Liver (tissue), 3 donors: ENCODE data around the gene TBCD.

Source experiments
- CTCF ChIP-seq: fragments of 150-350 bp; IDR thresholded peaks from 2 replicates; pipeline ENCODE4 v1.5.1; 2017; ENCODE audit warnings: improper control_type of control experiment, low read depth, low read length; ENCODE audit not compliant: missing input control
- EGR1 ChIP-seq, 2 donors: IDR thresholded peaks; 2 replicates each; pipeline ENCODE4 v1.6.1; 2016 to 2018; ENCODE audit warnings: antibody characterized with exemption in 2 of 2, low read depth in 2 of 2
- JUND ChIP-seq, 2 donors: IDR thresholded peaks; 2 replicates each; pipeline ENCODE4 v1.6.1; 2016; ENCODE audit warnings: antibody characterized with exemption in 2 of 2
- MAX ChIP-seq: IDR thresholded peaks from 2 replicates; pipeline ENCODE4 v1.6.1; 2016; ENCODE audit warnings: antibody characterized with exemption
- NR2F2 ChIP-seq: IDR thresholded peaks from 2 replicates; pipeline ENCODE4 v1.6.1; 2016; ENCODE audit warnings: antibody characterized with exemption
- REST ChIP-seq: IDR thresholded peaks from 2 replicates; pipeline ENCODE4 v1.6.1; 2016; ENCODE audit warnings: antibody characterized with exemption, mild to moderate bottlenecking
- SP1 ChIP-seq: IDR thresholded peaks from 2 replicates; pipeline ENCODE4 v1.6.1; 2018; ENCODE audit warnings: antibody characterized with exemption, mild to moderate bottlenecking
- TAF1 ChIP-seq: conservative IDR thresholded peaks from 2 replicates; pipeline ENCODE4 v1.6.1; 2016; ENCODE audit warnings: antibody characterized with exemption, mild to moderate bottlenecking
- donor health status: healthy.
- donor health status: healthy.

GRCh38 chr17:82914375-82914774 lies 162.5 kb downstream of the TBCD start:
- no peak for TF ChIP-seq REST
- TF ChIP-seq SP1, result no peak
- TF ChIP-seq JUND (IDR thresholded peaks at IDR 0.05), result no peak
- TF ChIP-seq CTCF, result no peak
- no peak for TF ChIP-seq MAX
- no peak for TF ChIP-seq EGR1 (IDR thresholded peaks at IDR 0.05; ENCODE audit: low read depth in 2 of 2)
- no peak for TF ChIP-seq TAF1
- TF ChIP-seq NR2F2, result no peak
